GM19455 (cell line): ENCODE results near the gene CCL14.

Source experiments
- ATAC-seq: cut with Tn5 transposase; IDR thresholded peaks from one replicate; pipeline ENCODE4 v1.9.1; 2021; ENCODE audit not compliant: unreplicated experiment

The CCL14 gene

DNA sequence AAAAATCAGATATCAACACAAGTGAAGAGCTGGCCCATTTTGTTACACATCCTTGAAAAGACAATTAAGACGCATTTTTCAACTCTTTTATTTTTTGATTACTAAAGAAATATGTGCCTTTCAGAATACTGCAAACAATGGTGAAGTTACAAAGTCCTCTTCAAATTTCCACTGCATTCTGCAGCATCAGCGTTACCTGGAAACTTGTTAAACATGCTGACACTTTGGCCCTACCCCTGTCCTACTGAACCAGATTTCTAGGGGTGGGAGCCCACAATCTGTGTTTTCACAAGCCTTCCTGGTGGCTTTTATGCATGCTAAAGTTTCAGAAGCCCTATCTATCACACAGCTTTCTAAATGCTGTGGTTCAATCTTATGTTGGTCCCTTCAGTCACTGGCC lies 4.5 kb upstream of the CCL14 start:
- ATAC-seq = no peak

DNA sequence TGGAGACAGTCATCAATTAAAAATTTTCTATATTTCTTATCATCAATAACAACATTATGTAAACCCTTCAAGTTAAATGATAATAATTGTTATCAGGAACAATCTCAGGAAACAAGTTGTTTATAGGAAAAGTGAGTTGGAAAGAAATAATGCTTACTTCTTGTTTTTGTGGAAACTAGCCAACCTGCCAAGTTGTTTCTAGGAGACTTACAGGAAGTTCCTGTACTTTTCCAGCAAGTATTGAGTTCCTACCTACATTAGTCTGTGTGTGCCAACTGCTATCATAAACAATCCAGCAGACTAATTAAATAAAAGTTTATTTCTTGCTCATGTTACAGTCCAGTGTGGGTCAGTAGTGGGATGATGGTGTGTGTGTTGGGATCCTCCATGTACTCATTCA lies 1.6 kb upstream of the CCL14 start:
- ATAC-seq = no peak

DNA sequence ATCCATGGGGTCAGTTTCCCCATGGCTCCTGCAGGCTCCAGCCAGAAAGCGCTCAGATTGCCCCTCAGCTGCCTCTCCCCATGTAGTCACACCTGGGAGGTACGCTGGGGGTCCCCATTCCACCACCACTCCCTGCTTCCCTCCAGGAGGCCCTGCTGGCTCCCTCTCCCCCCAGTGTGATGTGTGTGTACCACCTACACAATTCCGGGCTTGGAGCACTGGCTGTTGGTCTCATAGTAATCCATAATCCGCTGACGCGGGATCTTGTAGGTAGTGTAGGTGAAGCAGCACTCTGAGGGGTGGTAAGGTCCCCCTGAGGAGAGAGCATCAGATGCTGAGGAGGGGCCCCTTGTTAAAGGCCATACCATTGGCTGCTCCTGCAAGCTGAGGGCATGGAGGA lies 2.4 kb downstream of the CCL14 start:
- ATAC-seq = no peak

DNA sequence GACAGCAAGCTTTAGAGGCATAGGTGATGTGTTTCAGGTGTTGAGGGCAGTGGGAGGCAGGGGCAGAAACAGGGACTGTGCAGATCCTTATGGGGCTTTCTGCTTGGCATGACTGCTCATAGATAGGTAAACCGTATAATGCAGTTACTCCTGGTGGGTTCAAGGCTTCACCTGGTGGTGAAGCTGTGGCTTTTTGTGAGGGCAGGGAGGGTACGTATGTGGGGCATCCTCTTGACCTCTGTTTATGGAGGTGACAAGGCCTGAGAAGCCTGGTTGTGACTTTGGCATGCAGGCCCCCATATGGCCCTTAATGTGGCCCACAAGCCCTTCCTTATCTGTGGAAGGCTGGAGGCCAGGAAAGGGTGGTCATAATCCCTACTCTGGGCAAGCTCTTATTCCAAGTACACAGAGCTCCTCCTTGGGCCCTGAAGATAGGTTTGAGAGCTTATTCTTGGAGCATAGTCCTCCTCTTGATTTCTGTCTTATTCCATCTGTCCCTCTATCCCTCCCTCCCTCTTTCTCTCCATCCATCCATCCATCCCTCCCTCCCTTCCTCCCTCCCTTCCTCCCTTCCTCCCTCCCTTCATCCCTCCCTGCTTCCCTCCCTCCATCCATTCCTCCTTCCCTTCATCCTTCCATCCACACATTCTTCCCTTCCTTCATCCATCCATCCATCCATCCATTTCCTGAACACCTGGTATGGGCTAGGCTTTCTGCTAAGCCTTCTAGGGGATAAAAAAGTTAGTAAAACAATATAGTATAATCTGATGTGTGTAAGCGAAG lies 3.9 kb downstream of the CCL14 start:
- no peak for ATAC-seq

DNA sequence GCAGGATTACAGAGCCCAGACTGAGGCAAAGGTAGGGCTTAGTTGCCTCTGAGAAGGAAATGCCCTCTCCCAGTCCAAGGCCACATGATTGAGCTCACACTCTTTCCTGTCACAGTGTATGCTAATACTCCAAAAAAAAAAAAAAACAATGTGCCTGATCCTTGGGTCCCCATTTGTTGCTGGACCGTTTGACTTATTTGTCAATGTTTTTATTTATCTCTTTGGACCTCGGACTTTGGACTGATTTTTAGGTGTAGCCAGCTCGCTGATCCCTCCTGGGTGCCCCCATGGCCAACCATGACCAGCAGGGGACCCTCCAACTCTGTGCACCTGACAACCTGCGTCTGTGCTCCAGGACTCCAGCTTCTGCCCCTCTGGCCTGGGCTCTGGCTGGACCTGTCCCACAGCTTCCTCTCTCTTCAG lies 4.6 kb downstream of the CCL14 start:
- ATAC-seq = no peak

DNA sequence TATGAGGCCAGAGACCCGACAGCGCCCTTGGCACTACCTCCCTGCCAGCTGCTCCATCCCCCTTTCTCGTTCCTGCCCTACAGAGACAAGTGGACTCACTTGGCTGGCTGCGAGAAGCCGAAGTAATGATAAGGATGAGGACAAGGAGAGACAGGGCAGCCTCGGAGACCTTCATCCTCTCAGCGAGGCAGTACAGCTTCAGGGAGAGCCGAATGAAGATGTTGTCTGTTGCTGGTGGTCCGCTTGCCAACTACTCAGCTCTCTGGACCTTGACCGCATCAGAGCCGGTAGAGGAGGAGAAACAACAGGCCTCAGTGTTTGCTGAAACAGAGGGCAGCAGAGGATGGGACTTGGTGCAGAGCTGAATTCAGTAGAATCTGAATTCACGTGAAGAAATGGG lies 5.3 kb downstream of the CCL14 start, which contains the start of gene CCL16:
CCL16 (minus strand) TSS at position 252 of the 400 bp plus-strand sequence; CDS start at position 175, 77 bp downstream.
- no peak for ATAC-seq

DNA sequence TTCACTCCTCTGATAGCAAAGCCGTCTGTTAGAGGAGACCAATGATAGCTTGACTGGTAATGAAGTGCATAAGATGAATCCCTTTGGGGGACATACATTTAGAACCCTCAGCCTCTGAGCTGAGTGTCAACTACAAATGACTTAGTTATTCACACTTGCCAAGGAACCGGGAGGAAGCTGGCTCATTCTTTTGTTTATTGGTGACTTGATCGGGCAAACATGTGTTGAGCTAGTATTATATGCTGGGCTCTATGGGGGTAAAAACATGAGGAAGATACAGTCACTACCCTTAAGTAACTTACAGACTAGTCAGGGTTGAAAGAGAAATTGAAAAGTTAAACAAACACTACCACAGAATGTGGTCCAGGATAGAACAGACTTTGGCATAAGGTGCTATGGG lies 8.2 kb downstream of the CCL14 start:
- ATAC-seq = no peak

DNA sequence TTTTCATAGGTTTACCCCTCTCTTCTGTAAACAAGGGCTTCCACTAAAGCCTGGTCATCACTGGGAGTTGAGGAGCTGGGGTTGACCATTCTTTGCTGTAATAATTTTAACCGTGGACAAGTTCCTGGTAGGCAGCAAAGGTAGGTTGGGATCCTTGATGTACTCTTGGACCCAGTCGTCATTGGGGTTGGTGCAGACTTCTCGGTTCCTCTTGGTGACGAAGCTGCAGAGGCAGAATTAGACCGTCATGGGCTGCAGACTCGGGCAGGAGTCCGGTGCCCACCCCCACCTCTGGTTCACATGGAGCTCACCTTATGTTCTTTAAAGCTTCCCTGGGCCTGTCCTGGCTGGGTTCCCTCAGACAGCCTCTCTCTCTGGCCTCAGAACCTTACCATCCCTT lies 9.0 kb downstream of the CCL14 start:
- ATAC-seq = no peak

DNA sequence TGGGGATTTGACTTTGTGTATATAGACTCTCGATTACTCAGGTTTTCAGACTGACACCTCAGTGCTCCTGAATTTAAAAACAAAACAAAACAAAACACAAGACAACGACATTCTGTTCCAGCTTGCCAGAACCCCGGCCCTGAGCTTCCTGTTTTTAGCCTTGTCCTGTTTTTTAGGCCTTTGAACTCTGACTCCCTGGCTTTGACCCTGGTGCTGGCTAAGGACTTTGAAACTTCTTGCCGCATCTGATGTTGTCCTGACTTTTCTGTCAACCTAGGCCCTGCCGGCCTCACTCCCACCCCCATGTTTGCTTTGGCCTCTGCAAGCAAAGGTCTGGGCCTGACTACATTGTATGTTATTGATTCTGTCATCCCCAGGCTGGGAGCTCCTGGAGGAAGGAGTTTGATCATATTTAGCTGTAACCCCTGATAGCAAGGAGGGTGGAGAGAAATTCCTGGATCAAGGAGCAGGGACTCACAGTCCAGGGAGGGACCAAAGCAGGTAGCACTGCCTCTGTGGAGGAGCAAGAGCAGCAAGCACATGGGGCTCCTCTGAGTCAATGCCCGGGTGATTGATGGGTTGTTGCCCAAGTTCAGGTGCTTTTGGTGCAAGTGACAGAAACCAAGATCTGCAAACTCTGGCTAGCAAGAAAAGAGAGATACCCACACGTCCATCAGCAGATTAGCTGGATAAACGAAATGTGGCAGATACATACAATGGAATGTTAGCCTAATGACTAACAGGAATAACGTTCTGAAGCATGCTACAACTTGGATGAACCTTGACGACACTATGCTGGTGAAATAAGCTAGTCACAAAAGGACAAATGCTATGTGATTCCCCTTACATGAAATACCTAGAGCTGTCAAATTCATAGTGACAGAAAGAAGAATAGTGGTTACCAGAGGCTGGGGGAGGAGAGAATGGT lies 12.9 kb downstream of the CCL14 start:
- ATAC-seq = no peak

DNA sequence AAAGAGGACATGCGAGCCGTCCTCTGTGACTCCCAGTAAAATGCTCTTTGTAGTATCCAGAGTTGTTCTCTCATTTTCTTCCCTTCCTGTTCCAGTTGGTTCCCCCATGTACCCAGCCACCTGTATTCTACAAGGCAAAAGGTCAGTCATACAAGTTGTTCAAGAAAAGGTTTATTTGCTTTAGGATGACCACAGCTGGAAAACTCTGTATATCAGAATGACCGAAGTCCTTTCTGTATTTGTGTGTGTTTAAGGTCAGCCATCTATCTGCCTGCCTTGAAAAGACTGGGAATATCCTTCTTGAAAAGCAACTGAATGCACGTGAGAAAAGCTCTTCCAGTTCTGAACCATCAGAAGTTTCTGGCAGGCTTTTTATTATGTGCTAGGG lies 13.6 kb downstream of the CCL14 start:
- ATAC-seq = no peak

DNA sequence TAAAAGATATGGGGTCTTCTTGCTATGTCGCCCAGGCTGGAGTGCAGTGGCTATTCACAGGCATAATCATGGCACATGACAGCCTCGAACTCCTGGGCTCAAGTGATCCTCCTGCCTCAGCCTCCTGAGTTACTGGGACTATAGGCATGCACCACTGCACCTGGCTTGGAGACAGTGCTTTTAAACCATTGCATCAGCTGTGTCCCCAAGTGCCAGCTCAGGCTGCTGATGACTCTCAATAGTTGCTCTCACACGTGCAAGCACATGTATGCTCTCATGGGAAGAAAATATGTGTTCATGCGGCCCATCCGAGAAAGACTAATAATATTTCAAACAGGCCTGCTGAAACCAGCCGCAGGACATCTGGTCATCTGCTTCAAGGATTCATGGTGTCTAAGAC lies 14.0 kb downstream of the CCL14 start:
- ATAC-seq = no peak

DNA sequence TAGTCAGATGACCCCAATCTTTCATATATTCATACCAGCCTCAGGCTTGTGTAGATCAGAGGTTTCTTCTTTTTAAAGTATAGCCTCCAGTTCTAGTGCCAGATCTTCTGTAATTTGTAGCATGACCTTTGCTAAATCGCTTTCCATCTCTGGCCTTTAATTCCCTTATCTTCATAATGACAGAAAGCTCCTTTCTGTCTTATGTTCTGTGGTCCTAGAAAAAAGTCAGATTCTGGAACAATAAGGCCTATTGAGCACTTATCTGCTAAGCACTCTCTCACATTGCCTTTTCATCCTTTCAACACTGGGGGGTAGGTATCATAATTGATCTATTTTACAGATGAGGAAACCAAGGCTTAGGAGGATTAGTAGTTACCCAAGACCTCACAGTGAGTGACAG lies 14.5 kb downstream of the CCL14 start:
- no peak for ATAC-seq

DNA sequence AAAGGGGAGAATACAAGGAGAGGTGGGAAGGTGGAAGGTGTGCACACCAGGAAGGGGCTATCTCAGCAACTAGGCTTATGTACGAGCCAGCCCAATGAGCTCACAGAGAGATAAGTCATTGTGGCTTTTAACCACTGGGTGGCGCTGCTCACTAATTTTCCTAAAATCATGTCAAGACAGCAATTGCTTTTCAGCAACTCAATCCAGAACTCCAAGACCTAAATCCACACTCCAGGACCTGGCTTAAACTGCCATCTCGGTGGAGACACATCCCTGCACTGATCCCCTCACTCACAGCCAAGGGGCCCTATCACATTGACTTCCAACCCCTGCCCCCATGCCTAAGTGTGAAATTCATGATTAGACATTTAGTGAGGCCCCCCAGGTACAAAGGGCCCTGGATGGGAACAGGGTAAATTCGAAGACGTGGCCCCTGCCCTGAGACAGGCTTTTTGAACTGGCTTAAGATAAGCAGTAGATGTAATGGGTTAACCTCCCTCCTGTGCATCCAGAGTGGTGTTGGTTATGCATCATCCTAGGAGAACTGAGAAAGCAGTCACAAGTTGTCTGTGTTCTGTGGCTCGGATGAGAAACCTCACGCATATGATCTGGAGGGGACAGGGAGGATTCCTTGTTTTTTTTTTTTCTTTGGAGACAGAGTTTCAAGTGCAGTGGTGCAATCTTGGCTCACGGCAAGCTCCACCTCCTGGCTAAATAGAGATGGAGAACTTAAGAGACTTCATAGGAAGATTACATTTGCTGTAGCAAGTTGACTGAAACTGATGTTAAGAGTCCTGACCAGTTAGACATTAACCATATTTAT lies 16.8 kb downstream of the CCL14 start:
- no peak for ATAC-seq

DNA sequence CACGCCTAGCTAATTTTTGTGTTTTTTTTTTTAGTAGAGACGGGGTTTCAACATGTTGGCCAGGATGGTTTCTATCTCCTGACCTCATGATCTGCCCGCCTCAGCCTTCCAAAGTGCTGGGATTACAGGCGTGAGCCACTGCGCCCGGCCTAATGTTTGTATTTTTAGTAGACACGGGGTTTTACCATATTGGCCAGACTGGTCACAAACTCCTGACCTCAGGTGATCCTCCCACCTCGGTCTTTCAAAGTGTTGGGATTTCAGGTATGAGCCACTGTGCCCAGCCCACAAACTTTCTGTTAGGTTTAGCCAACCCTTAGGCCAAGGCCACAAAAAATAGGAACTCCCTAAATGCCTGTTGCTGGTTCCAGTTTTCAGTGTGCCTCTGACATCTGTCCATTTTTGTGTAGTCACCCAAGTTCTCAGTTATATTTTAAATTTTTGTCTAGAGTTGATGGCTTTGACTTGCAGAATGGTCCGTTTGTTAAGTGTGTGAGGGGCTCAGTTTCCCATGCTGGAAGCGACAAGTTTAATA lies 17.9 kb downstream of the CCL14 start:
- no peak for ATAC-seq

DNA sequence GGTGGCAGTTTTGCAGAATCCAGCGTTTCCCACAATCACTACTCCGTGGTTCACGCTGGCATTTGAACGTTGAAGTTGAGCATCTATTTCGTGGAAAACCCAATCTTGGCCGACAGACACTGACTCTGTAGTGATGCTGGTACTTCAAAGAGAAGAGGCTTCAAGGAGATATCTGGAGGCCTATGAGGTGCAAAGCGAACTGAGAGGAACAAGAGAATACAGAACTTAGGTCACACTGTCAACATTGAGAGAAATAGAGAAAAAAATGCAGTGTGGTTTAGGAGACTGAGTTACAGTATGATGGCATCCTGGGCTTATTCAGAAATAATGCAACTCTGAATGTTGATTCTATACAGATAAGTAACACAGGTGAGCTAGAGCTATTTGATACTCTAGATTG lies 21.3 kb downstream of the CCL14 start:
- no peak for ATAC-seq

DNA sequence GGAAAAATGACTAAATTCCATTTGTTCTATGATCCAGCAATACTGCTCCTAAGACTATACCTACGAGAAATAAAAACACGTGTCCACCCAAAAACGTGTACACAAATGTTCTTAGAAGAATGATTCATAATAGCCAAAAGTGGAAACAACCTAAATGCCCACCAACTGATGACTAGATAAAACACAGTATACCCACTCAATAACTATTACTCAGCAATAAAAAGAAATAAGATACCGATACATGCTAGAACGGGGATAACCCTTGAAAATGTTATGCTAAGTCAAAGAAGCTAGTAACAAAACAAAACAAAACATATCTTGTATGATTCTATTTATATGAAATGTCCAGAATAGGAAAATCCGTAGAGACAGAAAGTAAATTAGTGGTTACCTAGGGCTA lies 22.9 kb downstream of the CCL14 start:
- ATAC-seq = no peak

DNA sequence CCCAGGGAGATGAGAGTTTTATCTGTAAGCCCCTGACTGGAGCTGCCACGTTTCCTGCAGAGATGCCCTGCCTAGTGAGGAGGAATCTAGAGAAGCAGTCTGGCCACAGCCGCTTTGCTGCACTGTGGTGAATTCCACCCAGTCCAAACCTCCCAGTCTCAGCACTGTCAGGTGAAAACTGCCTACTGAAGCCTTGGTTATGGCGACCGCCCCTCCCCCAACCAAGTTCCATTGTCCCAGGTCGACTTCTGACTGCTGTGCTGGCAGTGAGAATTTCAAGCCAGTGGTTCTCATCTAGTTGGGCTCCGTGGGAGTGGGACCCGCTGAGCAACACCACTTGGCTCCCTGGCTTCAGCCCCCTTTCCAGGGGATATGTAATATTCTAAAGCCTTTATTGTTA lies 32.8 kb downstream of the CCL14 start:
- no peak for ATAC-seq

DNA sequence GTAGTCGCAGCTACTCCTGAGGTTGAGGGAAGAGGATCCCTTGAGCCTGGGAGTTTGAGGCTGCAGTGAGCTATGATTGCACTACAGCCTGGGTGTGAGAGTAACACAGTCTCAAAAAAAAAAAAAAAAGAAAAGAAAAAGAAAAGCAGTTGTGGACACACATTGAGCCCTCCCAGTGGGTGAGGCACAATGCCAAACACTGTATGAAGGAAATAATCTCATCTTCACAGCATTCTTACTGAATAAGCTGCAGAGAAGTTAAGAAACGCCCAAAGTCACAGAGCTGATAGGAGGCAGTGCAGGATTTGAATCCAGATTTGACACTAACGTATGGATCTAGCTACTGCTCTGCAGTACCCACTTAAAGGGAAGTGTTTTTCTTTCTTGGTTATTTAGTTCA lies 37.1 kb downstream of the CCL14 start:
- no peak for ATAC-seq

DNA sequence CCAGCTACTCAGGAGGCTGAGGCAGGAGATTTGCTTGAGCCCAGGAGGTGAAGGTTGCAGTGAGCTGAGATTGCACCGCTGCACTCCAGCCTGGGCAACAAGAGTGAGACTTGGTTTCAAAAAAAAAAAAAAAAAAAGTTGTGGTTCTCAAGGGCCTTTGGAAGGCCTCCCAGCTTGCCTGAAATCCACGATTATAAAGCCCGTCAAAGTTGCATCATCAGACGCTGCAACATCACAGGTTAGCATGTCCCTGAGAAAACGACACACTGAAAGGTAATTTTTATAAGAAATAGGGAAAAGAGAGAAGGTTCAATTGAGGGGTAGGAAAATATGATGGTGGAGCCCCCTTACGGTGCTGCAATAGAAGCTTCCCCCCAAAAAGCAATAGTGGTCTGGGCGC lies 38.4 kb downstream of the CCL14 start:
- no peak for ATAC-seq

DNA sequence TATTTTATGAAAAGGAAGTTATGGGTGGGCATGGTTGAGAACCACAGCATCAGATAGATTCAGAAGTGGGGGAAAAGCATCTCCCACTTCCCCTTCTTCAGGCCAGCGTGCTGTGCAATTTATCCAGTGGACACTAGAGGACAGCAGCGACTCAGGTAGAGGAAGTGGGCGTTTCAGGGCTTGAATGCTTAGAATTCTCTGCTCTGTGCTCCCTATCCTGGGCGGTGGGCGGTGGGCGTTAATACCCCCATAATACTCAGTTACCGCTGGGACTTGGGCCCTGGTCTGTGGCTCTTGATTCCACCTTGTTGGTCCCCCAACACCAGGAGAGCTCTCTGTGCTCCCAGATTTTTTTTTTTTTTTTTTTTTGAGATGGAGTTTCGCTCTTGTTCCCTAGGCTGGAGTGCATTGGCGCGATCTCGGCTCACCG lies 39.4 kb downstream of the CCL14 start:
- no peak for ATAC-seq

DNA sequence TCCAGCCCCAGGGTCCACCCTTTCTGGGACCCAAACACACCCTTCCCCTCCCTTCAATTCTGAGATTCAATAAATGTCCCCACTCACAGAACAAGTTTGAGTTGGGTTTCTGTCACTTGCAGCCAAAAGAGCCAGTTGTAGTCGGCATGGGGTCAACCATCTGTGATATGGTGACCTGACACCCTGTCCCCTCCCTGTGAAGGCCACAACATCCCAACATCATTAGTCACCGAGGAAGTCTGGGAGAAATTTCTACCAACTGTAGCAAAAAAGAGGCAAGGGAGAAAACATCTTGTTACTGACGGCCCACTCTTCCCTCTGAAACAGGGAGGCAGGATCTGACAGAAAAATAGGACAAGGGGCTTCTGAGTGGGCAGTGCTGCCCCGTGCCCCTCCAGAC lies 42.4 kb downstream of the CCL14 start:
- ATAC-seq = no peak
